ENCODE measurements around the gene MYBPC2. TPM values are rescaled to one million over a fixed set of nuclear protein-coding genes. Genes with fewer than 3 reads are reported as not detected.

The MYBPC2 gene
- total and polyA plus RNA-seq, 2 donors (not counting 3 experiments of a cell fraction or from before 2014, with no cell fraction given): 0.03 TPM; not detected in 1

DNA sequence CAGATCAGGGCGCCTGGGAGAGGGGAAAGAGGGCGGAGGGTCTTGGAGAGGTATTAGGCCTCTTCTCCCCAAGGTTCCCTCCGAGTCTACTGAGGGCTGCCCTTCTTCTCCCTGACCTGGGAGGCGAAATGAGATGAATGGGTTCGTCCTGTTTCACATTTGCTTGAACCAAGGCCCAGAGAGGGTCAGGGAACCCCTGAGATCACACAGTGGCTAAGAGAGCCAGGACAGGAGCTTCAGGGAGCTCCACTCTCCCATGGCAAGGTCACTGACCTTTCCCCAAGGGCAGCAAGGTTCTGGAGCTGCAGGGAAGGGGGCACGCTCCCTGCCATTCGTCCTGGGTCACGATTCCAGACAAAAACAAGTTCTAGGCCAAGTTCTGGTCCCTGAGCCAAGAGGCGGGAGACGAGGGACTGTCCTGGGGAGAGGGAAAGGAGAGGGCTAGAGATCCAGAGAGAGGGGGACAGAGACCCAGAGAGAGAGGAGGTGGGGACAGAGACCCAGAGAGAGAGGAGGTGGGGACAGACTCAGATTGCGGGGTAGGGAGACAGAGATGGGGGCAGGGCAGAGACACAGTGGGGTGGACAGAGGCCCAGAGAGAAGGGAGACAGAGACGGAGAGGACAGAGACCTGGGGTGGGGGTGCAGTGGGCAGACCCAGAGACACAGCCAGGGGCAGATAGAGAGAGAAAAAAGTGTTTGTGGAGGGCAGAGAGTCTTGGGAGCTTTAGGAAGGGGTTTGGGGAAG lies 80.5 kb downstream of the MYBPC2 start:
- Histone ChIP-seq H3K79me2 (ENCODE audit: control insufficient read depth, insufficient read depth, low read length) (no peaks in the 10 kb centered on the region), H3K36me3 (ENCODE audit: control insufficient read depth in 2 of 2, extremely low read depth in 1 of 2, insufficient read depth in 2 of 2, low read length in 2 of 2) (no peaks in the 10 kb centered on the region), H3K9me3 (replicated peaks; ENCODE audit: control insufficient read depth, insufficient read depth, low read length) (no peaks in the 10 kb centered on the region), H3K4me2 (ENCODE audit: insufficient read depth, low read length) (no peak overlapping the region), H4K20me1 (replicated peaks; ENCODE audit: control insufficient read depth, extremely low read depth, insufficient read depth, low read length) (no peaks in the 10 kb centered on the region), H3K9me1 (replicated peaks; ENCODE audit: control insufficient read depth, extremely low read depth, insufficient read depth, low read length) (no peaks in the 10 kb centered on the region), H3K4me3 (replicated peaks in 1 of 3; ENCODE audit: insufficient read depth in 1 of 3, low read depth in 1 of 3, low read length in 3 of 3) (no peak overlapping the region), H3K9ac (replicated peaks; ENCODE audit: extremely low read depth, insufficient read depth, low read length) (no peak overlapping the region), H3K27me3 (ENCODE audit: control insufficient read depth in 2 of 2, insufficient read depth in 2 of 2, low read length in 2 of 2) (no peaks in the 10 kb centered on the region), H3K27ac (ENCODE audit: insufficient read depth, low read depth, low read length) (no peak overlapping the region), H3K4me1 (ENCODE audit: control insufficient read depth, extremely low read depth, insufficient read depth, low read length) (peaks cover 7% of the 10 kb centered on the region), H2AFZ (ENCODE audit: low read depth, low read length) (no peak overlapping the region)
- TF ChIP-seq FOS (IDR thresholded peaks at IDR 0.05; ENCODE audit: borderline replicate concordance, insufficient read depth, low read length) (no peak), POLR2AphosphoS5 (IDR thresholded peaks at IDR 0.05; ENCODE audit: insufficient read depth, low read depth, low read length) (no peak), CTCF (IDR thresholded peaks at IDR 0.05; ENCODE audit: extremely low read depth in 1 of 2, insufficient read depth in 1 of 2, low read depth in 1 of 2, low read length in 2 of 2) (no peak), GATA2 (IDR thresholded peaks at IDR 0.05; ENCODE audit: insufficient read depth, insufficient read length, low read depth, low read length) (no peak), MYC (IDR thresholded peaks at IDR 0.05; ENCODE audit: low read depth, low read length) (no peak), JUN (IDR thresholded peaks at IDR 0.05; ENCODE audit: borderline replicate concordance, insufficient read depth, insufficient read length, low read depth) (no peak), EZH2 (IDR thresholded peaks at IDR 0.05; ENCODE audit: borderline replicate concordance, low read depth, low read length, severe bottlenecking) (no peak), POLR2A (IDR thresholded peaks at IDR 0.05; ENCODE audit: low read depth, low read length) (no peak)
- TF ChIP-seq, protein P1, sequence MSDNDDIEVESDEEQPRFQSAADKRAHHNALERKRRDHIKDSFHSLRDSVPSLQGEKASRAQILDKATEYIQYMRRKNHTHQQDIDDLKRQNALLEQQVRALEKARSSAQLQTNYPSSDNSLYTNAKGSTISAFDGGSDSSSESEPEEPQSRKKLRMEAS (IDR thresholded peaks at IDR 0.05; ENCODE audit: insufficient read depth, insufficient read length): no peak
- CTCF ChIA-PET: interaction anchor here (0.5 kb wide), 1 partner anchor 30 kb away, joined by 3 read pairs; no protein-coding TSS in a partner anchor
- intact Hi-C loops (cut with micrococcal nuclease) (no loop called here), dilution Hi-C loops (cut with MboI; ENCODE audit: extremely low pct_ligation_motif_present, low sequenced_read_pairs) (no loop called here)
- POLR2A ChIA-PET: no interaction called here
- DNase-seq (ENCODE audit: low read depth, low spot score) (no peak), FAIRE-seq (no peak)
- no TSS peak for BruUV-seq (replicated peaks)
